Measurements from ENCODE around the gene GPI.

DNA sequence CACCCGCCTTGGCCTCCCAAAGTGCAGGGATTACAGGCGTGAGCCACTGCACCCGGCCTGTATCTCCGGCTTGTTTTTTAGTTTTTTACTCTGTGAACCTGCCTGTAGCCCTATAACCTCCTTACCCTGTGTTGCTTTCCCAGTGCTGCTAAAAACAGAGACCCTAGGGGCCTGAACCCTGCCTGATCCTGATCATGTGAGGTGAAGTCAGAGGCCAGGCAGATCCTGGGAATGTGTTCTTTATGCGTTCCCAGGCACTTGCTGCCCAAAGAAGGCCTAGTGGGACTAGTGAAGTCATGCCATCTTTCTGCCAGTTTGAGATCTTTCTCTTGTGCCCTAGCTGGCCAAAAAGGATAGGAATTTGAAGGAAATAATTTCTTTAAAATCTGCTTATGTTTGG lies 67.8 kb downstream of the GPI start:
- TF ChIP-seq, protein P1, sequence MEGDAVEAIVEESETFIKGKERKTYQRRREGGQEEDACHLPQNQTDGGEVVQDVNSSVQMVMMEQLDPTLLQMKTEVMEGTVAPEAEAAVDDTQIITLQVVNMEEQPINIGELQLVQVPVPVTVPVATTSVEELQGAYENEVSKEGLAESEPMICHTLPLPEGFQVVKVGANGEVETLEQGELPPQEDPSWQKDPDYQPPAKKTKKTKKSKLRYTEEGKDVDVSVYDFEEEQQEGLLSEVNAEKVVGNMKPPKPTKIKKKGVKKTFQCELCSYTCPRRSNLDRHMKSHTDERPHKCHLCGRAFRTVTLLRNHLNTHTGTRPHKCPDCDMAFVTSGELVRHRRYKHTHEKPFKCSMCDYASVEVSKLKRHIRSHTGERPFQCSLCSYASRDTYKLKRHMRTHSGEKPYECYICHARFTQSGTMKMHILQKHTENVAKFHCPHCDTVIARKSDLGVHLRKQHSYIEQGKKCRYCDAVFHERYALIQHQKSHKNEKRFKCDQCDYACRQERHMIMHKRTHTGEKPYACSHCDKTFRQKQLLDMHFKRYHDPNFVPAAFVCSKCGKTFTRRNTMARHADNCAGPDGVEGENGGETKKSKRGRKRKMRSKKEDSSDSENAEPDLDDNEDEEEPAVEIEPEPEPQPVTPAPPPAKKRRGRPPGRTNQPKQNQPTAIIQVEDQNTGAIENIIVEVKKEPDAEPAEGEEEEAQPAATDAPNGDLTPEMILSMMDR (optimal IDR thresholded peaks at IDR 0.05 in 1 of 3, IDR thresholded peaks at IDR 0.05 in 1 of 3, conservative IDR thresholded peaks at IDR 0.05 in 1 of 3; ENCODE audit: extremely low read depth in 1 of 3, insufficient read depth in 2 of 3, low read length in 3 of 3): no peak
- no peak for TF ChIP-seq EZH2 (IDR thresholded peaks at IDR 0.05; ENCODE audit: low read length)
